NOMO-1 treated with DMSO at 0.1 percent for 48 hours (cell line): ENCODE results near the gene KCNQ5.
"Not testable (repeated sequence)": the region's sequence is repeated elsewhere in the genome, so short reads cannot be mapped to it uniquely, and the experiment has no call there.

ENCODE experiments used
- DNase-seq: peaks from one replicate; lab custom pipeline; 2025; ENCODE audit not compliant: unreplicated experiment; lab: John Stamatoyannopoulos, UW

Gene KCNQ5

DNA sequence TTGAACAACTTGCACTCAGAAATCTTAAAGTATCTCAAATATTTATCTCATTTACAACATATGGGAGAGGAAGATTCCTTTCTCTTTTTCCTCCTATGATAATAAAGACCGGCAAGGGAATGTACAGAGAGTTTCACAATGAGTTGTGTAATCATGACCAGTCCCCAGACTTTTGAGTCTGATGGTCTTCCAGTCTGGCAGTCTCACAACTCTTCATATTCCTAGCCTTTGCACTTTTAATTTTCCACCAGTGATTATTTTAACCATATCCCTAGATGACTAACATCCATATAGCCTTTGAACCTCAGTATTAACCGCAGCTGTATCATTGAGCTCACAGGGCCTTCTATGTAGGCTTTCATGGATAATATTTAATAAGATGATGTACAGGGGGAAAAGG lies 324.9 kb downstream of the KCNQ5 start:
- DNase-seq, result no peak

DNA sequence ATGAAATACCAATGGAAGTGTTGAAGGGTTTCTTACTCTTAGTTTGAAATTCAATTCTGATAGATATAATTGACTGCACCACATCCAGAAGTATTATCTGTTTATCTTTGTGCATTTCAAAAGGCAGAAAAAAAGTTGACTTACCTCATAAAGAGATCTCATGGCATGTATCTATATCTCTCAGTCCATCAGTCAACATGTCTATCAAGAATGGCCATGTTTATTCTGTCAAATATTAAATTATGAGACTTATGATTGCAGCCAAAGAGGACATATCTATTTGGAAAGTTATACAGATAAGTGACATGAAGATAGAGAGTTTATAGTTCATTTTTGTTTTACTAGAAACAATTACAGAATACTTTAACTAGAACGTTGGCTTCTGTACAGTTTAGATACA lies 325.7 kb downstream of the KCNQ5 start:
- no peak for DNase-seq

GRCh38 chr6:72948153-72948552 lies 326.3 kb downstream of the KCNQ5 start:
- no peak for DNase-seq

- no peak for DNase-seq
Observed at GRCh38 chr6:72950114-72950860, 328.4 kb downstream of the KCNQ5 start.

GRCh38 chr6:72952808-72953630 lies 331.2 kb downstream of the KCNQ5 start:
- no peak for DNase-seq

DNA sequence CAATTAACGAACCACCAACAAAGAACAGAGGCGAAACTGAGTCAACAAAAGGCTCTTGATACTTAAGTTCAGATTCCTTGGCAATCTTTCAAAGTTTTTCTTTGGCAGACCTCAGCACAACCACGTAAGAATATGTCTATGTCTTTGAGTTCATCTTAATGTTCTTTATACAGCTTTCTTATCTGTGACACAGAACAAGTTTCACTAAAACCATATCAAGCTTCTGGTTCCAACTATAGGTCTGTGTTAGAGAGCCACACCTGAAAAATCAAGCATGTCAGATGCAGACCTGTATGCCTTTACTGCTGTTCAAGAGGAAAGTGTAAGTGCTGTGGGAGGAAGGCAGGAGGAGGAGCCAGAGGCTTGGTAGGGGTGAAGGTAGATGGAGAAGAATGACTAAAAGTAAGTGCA lies 332.1 kb downstream of the KCNQ5 start:
- no peak for DNase-seq

DNA sequence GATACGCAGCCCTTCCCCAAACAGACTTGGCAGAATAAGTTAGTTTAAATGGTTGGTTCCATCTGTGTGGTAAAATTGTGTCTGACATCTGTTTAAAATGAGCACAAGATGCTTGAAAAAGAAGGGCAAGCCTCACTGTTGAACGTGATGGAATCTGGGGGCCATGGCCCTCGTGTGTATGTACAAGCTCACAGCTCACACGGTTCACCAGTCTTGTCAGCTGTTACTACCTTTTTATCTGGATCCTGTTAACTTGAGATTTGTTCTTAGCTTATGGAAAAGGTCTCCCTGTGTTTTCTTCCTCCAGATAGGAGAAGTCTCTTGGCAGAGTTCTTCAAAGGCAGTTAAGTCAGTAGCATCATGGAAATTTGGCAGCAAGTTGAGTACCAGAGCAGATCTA lies 332.9 kb downstream of the KCNQ5 start:
- DNase-seq, result no peak

DNA sequence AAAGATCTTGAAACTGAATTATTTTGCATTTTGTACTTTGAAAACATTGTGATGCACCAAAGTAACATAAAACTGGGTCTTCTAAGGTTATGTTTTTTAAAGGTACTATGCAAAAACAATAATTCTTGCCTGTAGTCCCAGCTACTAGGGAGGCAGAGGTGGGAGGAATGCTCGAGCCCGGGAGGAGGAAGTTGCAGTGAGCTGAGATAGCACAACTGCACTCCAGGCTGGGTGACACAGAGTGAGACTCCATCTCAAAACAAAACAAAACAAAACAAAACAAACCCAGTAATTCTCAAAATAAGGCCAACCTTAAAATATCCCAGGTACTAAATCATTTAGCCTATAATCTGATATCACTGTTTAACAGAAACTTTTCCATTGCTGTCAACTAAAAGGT lies 333.8 kb downstream of the KCNQ5 start:
- no peak for DNase-seq

DNA sequence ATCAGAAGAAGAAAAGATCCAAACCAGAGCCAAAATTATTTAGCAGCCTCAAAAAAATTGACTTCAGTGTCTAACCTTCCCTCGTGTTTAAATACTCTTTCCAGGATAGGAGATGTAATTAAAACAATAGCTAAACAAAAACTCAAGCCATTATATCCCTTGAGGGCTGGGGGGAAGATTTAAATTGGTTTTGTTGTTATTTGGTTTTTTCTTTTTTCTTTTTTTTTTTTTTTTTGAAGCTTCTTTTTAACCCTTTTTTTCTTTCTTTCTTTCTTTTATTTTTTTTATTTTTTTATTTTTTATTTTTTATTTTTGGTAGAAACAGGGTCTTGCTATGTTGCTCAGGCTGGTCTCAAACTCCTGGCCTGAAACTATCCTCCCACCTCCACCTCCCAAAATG lies 334.4 kb downstream of the KCNQ5 start:
- DNase-seq, result no peak

GRCh38 chr6:72959821-72960220 lies 338.0 kb downstream of the KCNQ5 start:
- no peak for DNase-seq

- DNase-seq, result no peak
Observed at GRCh38 chr6:72963946-72964345, 342.1 kb downstream of the KCNQ5 start.

DNA sequence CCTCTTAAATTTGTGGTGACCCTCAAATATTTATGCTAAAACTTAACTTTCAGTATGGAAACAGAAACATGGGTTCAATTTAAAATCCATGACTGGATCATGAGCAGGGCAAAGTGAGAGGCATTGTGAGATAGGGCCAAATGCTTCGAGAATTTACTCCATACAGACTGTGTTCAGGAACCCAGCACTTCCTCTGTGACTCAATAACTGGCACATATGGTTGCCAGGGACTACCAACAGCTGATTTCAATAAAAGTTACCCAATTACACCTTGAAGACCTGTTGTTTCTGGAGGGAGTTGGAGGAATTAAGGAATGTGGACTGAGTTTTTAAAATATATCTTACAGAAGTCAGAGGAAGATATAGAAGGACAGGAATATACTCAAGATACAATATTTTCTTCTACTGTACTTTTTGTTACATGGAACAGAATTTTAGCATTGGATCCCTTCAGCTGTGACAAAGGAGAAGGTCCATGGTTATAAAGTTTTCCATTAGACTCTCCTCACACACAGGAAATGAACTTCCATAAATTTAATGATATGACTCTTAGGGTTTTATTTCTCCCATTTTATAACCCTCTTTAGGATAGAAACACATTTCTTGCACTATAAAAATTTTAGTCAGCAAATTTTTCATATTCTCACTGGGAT lies 344.9 kb downstream of the KCNQ5 start:
- DNase-seq, result peak; percentile 80

- DNase-seq, result no peak
Observed at GRCh38 chr6:72967329-72967728, 345.5 kb downstream of the KCNQ5 start.

GRCh38 chr6:72968704-72969103 lies 346.8 kb downstream of the KCNQ5 start:
- DNase-seq, result no peak

DNA sequence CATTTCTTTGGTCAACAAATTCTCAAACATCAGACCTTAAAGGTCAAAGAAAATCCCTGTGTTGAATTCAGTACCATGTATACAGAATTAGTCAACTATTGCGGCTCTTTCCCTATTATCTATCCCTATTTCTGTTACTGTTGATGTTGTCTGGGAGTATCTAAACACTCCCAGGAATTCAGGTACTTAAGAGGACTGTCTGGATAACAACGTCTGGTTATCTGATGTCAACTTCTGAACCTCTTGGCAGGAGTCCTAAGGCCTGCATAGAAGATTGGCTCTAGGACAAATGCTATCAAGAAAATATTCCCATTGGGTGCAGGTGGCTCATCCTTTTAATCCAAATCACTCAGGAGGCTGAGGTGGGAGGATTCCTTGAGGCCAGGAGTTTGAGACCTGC lies 347.8 kb downstream of the KCNQ5 start:
- no peak for DNase-seq

DNA sequence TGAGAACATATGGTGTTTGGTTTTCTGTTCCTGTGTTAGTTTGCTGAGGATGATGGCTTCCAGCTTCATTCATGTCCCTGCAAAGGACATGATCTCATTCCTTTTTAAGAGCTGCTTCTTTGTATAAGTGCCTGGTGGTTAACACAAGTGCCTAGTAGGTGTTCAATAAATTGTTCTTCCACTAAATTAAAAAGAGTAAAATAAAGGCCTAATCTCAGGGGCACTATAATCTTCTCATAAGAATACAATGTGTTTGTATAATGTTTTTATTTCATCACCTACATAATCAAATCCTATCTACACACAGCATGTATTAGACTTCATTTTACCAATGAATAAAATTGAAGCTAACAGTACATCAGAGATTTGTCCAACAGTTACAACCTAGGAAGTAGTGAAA lies 350.7 kb downstream of the KCNQ5 start:
- DNase-seq, result no peak

- no peak for DNase-seq
Observed at GRCh38 chr6:72974276-72974675, 352.4 kb downstream of the KCNQ5 start.

DNA sequence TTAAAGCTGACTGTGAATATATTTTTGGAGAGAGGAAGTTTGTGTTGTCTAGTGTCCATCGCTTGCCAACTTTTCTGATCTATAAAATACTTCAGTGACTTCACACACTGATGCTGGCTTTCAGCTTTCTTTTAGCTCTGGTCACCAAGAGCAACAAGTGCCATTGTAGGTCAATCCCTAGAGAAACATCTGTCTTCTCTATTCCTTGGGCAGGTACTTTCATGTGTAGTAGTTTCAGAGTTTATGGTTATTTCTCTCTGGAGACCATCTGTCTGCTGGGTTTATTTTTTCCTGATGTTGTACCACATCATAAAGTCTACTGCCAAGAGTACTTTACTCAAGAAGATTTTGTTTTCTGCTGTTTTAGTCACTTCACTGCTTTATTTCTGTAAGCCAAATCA lies 353.5 kb downstream of the KCNQ5 start:
- DNase-seq, result no peak

DNA sequence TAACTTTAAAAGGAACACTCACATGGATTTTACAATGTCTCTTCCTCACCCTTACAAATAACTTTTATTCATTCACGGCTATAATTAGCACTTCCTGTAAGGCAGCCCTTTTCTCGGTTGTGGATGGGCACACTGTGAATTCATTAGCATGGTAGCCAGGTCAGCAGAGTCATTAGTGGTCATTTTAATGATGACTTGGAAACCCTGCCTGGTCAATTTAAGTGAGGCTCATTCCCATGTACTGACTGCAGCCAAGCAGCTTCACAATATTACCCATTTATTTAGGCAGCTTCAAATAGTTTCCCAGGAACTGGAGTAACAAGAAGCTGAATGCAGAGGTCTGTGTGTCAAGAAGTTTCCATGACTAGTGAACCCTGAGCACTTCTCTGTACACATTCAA lies 354.6 kb downstream of the KCNQ5 start:
- DNase-seq, result no peak

DNA sequence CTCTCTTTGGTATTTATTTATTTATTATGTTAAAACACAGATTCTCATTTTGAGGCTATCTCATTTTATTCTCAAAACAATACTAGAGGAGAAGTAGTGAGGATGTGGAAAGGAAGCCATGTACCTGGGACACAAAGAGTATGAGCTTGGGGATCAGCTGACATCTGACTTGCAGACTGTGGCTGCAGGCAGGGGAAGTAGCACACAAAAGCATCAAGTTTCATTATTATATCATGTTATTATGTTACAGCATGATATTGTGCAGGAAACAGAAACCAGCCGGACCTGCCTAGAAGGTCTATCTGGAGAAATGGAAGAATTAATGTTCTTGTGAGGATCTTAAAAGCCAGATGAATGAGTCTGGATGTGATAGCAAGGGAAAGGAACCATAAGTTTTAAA lies 355.2 kb downstream of the KCNQ5 start:
- peak; percentile 59 for DNase-seq

GRCh38 chr6:72978808-72979207 lies 356.9 kb downstream of the KCNQ5 start:
- DNase-seq, result not testable (repeated sequence)
